GM23338 (cell line): ENCODE measurements around the gene LRMDA. TPM values are rescaled to one million over a fixed set of nuclear protein-coding genes. Genes with fewer than 3 reads are reported as not detected.

ENCODE experiments used
- ATAC-seq: fragments of 200-7000 bp; cut with Tn5 transposase; 3 replicates; pipeline ENCODE4 v1.9.1; 2020
- DNase-seq: peaks from one replicate; pipeline ENCODE4 v3.0.0-alpha.2; 2015; ENCODE audit warnings: low spot score
- H2AFZ ChIP-seq: fragments of 200-600 bp; sonication (generic); 2 replicates; pipeline ENCODE4 v1.8.0; 2016; ENCODE audit warnings: antibody characterized with exemption, mild to moderate bottlenecking, moderate library complexity
- H3F3A ChIP-seq: fragments of 200-600 bp; sonication (generic); replicated peaks from 2 replicates; pipeline ENCODE4 v1.8.0; 2017; ENCODE audit warnings: antibody characterized with exemption, mixed run types, low read depth
- H3K27ac ChIP-seq: fragments of 200-600 bp; sonication (generic); 2 replicates; pipeline ENCODE4 v1.6.1; 2016; ENCODE audit warnings: low read depth
- H3K27me3 ChIP-seq: fragments of 200-600 bp; sonication (generic); 2 replicates; pipeline ENCODE4 v1.8.0; 2016; ENCODE audit warnings: mild to moderate bottlenecking, mixed run types, moderate library complexity; ENCODE audit not compliant: insufficient read depth
- H3K36me3 ChIP-seq: fragments of 200-600 bp; sonication (generic); 2 replicates; pipeline ENCODE4 v1.8.0; 2016; ENCODE audit warnings: mild to moderate bottlenecking; ENCODE audit not compliant: insufficient read depth
- H3K4me1 ChIP-seq: fragments of 200-600 bp; sonication (generic); 2 replicates; pipeline ENCODE4 v1.8.0; 2016; ENCODE audit warnings: mild to moderate bottlenecking, moderate library complexity; ENCODE audit not compliant: insufficient read depth
- H3K4me2 ChIP-seq: fragments of 200-600 bp; sonication (generic); 2 replicates; pipeline ENCODE4 v1.7.1; 2017; ENCODE audit warnings: mixed run types
- H3K4me3 ChIP-seq: fragments of 200-600 bp; sonication (generic); 2 replicates; pipeline ENCODE4 v1.6.1; 2016; ENCODE audit warnings: mixed run types
- H3K79me2 ChIP-seq: fragments of 200-600 bp; sonication (generic); replicated peaks from 2 replicates; pipeline ENCODE4 v1.8.0; 2017; ENCODE audit warnings: mild to moderate bottlenecking; ENCODE audit not compliant: insufficient read depth
- H3K9me2 ChIP-seq: fragments of 200-600 bp; sonication (generic); 2 replicates; pipeline ENCODE4 v1.8.0; 2017; ENCODE audit not compliant: insufficient read depth
- H4K20me1 ChIP-seq: fragments of 200-600 bp; sonication (generic); replicated peaks from 2 replicates; pipeline ENCODE4 v1.8.0; 2017; ENCODE audit warnings: mild to moderate bottlenecking; ENCODE audit not compliant: insufficient read depth
- H3K27ac Mint-ChIP-seq: 2 replicates; pipeline ENCODE4 v1.8.0; 2020; ENCODE audit warnings: inconsistent platforms, mild to moderate bottlenecking, moderate library complexity, mixed read lengths
- H3K27me3 Mint-ChIP-seq: 3 replicates; pipeline ENCODE4 v1.8.0; 2022; ENCODE audit warnings: low read depth, mild to moderate bottlenecking, moderate library complexity, mixed read lengths, inconsistent platforms; ENCODE audit not compliant: insufficient read depth, poor library complexity
- H3K36me3 Mint-ChIP-seq: 3 replicates; pipeline ENCODE4 v1.8.0; 2021; ENCODE audit warnings: low read depth, mild to moderate bottlenecking, inconsistent platforms, moderate library complexity, mixed read lengths
- H3K4me1 Mint-ChIP-seq: 3 replicates; pipeline ENCODE4 v1.8.0; 2020; ENCODE audit warnings: mild to moderate bottlenecking, inconsistent platforms, mixed read lengths
- H3K4me3 Mint-ChIP-seq: 3 replicates; pipeline ENCODE4 v1.8.0; 2021; ENCODE audit warnings: moderate library complexity, mild to moderate bottlenecking, inconsistent platforms, mixed read lengths
- H3K9me3 Mint-ChIP-seq: 3 replicates; pipeline ENCODE4 v1.8.0; 2020; ENCODE audit warnings: moderate library complexity, mild to moderate bottlenecking, inconsistent platforms, mixed read lengths
- CREB1 ChIP-seq: fragments of 250-450 bp; sonication (Bioruptor Pico); IDR thresholded peaks from 2 replicates; pipeline ENCODE4 v1.5.0; 2020; ENCODE audit warnings: low read depth, mild to moderate bottlenecking, moderate library complexity
- CTCF ChIP-seq, 2 experiments: fragments of 200-600 bp in 1 of 2; sonication (generic) in 1 of 2; conservative IDR thresholded peaks; 2 replicates each; pipeline versions ENCODE4 v1.5.1 to v1.6.1; 2016 to 2017; ENCODE audit warnings: antibody characterized with exemption in 2 of 2, low read depth in 2 of 2, mild to moderate bottlenecking in 2 of 2, moderate library complexity in 1 of 2
- ETS1 ChIP-seq: IDR thresholded peaks from 2 replicates; pipeline ENCODE4 v1.6.1; 2016; ENCODE audit warnings: antibody characterized with exemption
- EZH2 ChIP-seq: fragments of 200-600 bp; sonication (generic); IDR thresholded peaks from one replicate; pipeline ENCODE4 v1.8.0; 2017; ENCODE audit warnings: antibody characterized with exemption, mild to moderate bottlenecking, low read depth; ENCODE audit not compliant: unreplicated experiment
- JUNB ChIP-seq: IDR thresholded peaks from one replicate; pipeline ENCODE4 v1.6.1; 2016; ENCODE audit warnings: antibody characterized with exemption; ENCODE audit not compliant: unreplicated experiment
- NANOG ChIP-seq: IDR thresholded peaks from 2 replicates; pipeline ENCODE4 v1.6.1; 2016; ENCODE audit warnings: antibody characterized with exemption, borderline replicate concordance
- polyA plus RNA-seq: library from polyadenylated mRNA; unstranded; fragments of >200 nt; fragmentation: Nextera tagmentation; extraction: Ambion mirVana; gene quantifications from 2 replicates; pipeline ENCODE4 v1.2.1, GENCODE V29; 2016
- total RNA-seq: library from RNA; depleted of rRNA; stranded (reverse); fragments of >200 nt; shearing (Covaris generic); gene quantifications from 2 replicates; pipeline ENCODE4 v1.2.3, GENCODE V29; 2014

Gene LRMDA
- total and polyA plus RNA-seq, 2 experiments from 2014 or later, result 0.90 to 1.8 TPM

DNA sequence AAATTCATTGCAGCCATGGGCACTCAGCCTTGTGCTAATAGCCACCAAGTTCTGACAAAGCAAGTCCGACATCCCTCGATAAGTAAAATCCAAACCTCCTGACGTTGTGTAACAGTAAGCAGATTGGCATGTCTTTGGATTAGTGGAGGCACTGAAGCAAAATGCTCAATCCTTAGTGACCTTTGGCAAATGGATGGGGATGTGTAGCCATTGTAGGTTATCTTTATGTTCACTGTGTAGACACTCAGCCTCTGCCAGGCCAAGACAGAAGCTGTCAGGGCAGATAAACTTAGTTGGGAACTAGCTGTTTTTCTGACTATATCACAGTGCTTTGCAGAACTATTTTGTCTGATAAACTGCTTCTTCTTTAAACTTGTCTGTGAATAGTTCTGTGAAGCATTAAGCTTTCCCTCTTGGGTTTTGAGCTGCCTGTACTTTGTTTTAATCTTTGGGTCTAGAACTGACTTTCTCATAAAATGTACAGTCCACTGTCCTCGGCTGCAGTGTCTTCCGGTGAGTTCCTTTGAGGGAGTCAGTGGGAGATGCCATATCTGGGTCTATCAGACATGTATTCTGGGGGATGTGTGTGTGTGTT is 220.8 kb downstream of the LRMDA start (continued):
- TF ChIP-seq CTCF (conservative IDR thresholded peaks at IDR 0.05; ENCODE audit: low read depth in 2 of 2) (no peak), EZH2 (no peak), ETS1 (no peak), JUNB (no peak), CREB1 (CRISPR knock-in tag) (no peak)

GRCh38 chr10:75653761-75654160 is 222.3 kb downstream of the LRMDA start:
- Mint-ChIP-seq H3K4me3 (no peak overlapping the region), H3K36me3 (no peaks in the 10 kb centered on the region), H3K27me3 (no peaks in the 10 kb centered on the region), H3K27ac (no peak overlapping the region), H3K4me1 (no peaks in the 10 kb centered on the region; the same call in 2 of the 3 replicates), H3K9me3 (no peaks in the 10 kb centered on the region)
- TF ChIP-seq CREB1 (CRISPR knock-in tag) (no peak), CTCF (conservative IDR thresholded peaks at IDR 0.05; ENCODE audit: low read depth in 2 of 2) (no peak)
- H2AFZ ChIP-seq, result no peak overlapping the region
- H3K79me2 ChIP-seq, result no peaks in the 10 kb centered on the region
- no peaks in the 10 kb centered on the region for H3K4me1 ChIP-seq
- no peak overlapping the region for H3K27ac ChIP-seq
- H3K36me3 ChIP-seq, result no peaks in the 10 kb centered on the region
- no peaks in the 10 kb centered on the region; the same call in 1 of the 2 replicates for H3K9me2 ChIP-seq
- no peaks in the 10 kb centered on the region for H3F3A ChIP-seq
- H3K4me3 ChIP-seq, result no peak overlapping the region
- DNase-seq (no peak), ATAC-seq (no peak)
- H3K4me2 ChIP-seq, result no peak overlapping the region
- H3K27me3 ChIP-seq, result 0 out of 2 replicates have a peak, but pooled peaks cover 3% of the 10 kb centered on the region
- H4K20me1 ChIP-seq, result no peaks in the 10 kb centered on the region

- DNase-seq, result no peak
- no peaks in the 10 kb centered on the region for H3K9me3 Mint-ChIP-seq
- Histone ChIP-seq H3K36me3 (no peaks in the 10 kb centered on the region), H4K20me1 (no peaks in the 10 kb centered on the region), H2AFZ (no peak overlapping the region), H3K27me3 (0 out of 2 replicates have a peak, but pooled peaks cover under 1% of the 10 kb centered on the region), H3K9me2 (no peaks in the 10 kb centered on the region; the same call in 1 of the 2 replicates), H3K4me1 (no peaks in the 10 kb centered on the region), H3K4me3 (no peak overlapping the region), H3F3A (no peaks in the 10 kb centered on the region), H3K4me2 (no peak overlapping the region), H3K27ac (no peak overlapping the region), H3K79me2 (no peaks in the 10 kb centered on the region)
- no peak for ATAC-seq
- no peaks in the 10 kb centered on the region for H3K27me3 Mint-ChIP-seq
- H3K27ac Mint-ChIP-seq, result no peak overlapping the region
- no peak overlapping the region for H3K4me3 Mint-ChIP-seq
- H3K36me3 Mint-ChIP-seq, result no peaks in the 10 kb centered on the region
- H3K4me1 Mint-ChIP-seq, result no peaks in the 10 kb centered on the region; the same call in 2 of the 3 replicates
- TF ChIP-seq NANOG (no peak), CTCF (conservative IDR thresholded peaks at IDR 0.05; ENCODE audit: low read depth in 2 of 2) (no peak)
Observed at GRCh38 chr10:75654171-75654771, 222.8 kb downstream of the LRMDA start.
